HL-60 (cell line): Measurements from ENCODE around the gene KCNJ6.

Source experiments
- CTCF ChIP-seq: IDR thresholded peaks from one replicate; pipeline ENCODE4 v1.5.1; 2011; ENCODE audit warnings: low read length, control low read depth, inconsistent platforms; ENCODE audit not compliant: insufficient read depth
- POLR2AphosphoS5 ChIP-seq: IDR thresholded peaks from 2 replicates; pipeline ENCODE4 v1.6.1; 2012; ENCODE audit warnings: low read depth
- REST ChIP-seq: IDR thresholded peaks from 2 replicates; pipeline ENCODE4 v1.6.1; 2012; ENCODE audit warnings: low read depth; ENCODE audit not compliant: insufficient replicate concordance

GRCh38 chr21:37575580-37575979 lies 340.7 kb downstream of the KCNJ6 start:
- TF ChIP-seq CTCF (no peak), POLR2AphosphoS5 (no peak), REST (no peak)
